GM21423 (cell line): ENCODE measurements around the gene HEPHL1.
A peak's percentile ranks its signal among the peaks of the same experiment; 100 is the strongest.
"Not testable (repeated sequence)": the region's sequence is repeated elsewhere in the genome, so short reads cannot be mapped to it uniquely, and the experiment has no call there.

ENCODE experiments used
- ATAC-seq: cut with Tn5 transposase; IDR thresholded peaks from one replicate; pipeline ENCODE4 v1.9.1; 2021; ENCODE audit warnings: mild to moderate bottlenecking, moderate library complexity; ENCODE audit not compliant: unreplicated experiment

HEPHL1 gene

DNA sequence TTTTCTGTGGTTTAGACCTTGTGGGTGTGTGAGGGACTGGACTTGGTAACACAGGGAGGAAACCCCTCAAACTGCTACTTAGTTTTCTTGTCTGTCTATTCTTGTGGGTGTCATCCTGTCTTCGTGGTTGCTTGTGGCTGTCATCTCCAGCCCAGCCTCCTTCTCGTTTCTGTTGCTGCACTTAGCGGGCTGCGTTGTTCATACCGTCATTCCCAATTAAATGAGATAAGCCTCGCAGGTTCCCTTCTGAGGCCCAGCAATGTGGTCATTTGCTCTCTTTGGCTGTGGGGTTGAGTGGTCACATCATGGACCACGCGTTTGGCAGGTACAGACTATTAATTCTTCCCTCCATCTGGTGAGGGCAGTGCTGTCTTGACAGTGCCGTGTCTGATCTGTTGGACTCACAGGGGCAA, 126.3 kb downstream of the HEPHL1 start:
- ATAC-seq, result peak; percentile 33

DNA sequence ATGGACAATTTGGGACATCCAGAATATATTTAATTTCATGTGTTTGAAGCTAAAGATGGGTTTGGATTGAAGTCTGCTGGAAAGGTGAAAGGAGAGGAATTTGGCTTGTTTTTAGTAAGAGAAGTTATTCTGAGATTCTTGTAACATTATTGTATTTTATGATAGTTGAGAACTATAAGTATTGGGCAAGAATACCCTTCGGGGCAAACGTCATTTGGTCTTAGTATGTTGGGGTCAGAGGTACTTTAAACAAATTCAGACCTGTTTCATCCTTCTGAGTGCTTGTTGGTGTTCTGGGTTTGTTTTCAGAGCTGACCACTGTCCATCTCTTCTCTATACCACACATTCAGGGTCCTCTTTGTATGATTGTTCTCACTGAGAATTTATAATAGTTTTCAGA, 127.0 kb downstream of the HEPHL1 start:
- no peak for ATAC-seq

DNA sequence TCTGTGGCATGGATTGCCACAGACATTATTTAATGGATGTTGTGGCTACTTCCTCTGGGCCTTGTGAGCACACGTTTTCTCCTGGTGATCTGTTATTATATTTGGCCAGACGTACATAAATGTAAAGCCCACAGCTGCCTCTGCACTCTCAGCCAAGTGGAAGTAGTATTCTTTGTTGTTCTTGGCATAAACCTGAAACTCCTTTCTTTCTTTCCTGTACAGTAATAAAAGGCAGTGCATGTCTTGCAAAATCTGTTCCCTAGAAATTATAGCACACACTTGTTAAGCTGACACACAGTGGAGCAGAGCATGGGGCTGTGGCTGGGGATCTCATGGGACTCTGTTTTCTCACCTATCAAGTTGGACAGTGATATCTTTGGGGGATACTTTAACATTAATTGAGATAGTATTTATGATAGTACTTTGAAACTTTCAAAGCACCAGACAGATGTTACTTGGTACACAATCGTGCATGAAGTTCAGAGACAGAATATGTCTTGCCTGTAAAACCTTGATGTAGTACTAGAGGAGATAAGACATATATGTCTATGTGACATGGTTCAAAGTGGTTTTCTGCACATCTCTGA, 128.4 kb downstream of the HEPHL1 start:
- no peak for ATAC-seq

DNA sequence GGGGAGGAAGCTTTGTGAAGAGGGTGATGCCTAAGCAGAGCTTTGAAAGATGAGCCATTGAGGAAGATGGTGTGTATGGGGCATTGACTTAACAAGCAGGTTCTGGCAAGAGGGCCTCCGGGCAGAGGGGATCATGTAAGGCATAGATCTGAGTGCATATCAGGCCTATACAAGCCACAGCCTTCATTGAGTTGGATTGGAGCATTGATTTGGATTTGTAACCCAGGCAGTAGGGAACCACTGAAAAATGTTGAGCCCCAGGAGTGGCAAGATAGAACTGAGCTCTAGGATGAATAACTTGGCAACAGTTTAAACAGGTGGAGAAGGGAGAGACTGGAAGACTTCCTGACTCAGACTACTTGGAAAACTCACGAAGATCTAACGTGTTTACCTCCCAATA, 128.9 kb downstream of the HEPHL1 start:
- ATAC-seq, result no peak

DNA sequence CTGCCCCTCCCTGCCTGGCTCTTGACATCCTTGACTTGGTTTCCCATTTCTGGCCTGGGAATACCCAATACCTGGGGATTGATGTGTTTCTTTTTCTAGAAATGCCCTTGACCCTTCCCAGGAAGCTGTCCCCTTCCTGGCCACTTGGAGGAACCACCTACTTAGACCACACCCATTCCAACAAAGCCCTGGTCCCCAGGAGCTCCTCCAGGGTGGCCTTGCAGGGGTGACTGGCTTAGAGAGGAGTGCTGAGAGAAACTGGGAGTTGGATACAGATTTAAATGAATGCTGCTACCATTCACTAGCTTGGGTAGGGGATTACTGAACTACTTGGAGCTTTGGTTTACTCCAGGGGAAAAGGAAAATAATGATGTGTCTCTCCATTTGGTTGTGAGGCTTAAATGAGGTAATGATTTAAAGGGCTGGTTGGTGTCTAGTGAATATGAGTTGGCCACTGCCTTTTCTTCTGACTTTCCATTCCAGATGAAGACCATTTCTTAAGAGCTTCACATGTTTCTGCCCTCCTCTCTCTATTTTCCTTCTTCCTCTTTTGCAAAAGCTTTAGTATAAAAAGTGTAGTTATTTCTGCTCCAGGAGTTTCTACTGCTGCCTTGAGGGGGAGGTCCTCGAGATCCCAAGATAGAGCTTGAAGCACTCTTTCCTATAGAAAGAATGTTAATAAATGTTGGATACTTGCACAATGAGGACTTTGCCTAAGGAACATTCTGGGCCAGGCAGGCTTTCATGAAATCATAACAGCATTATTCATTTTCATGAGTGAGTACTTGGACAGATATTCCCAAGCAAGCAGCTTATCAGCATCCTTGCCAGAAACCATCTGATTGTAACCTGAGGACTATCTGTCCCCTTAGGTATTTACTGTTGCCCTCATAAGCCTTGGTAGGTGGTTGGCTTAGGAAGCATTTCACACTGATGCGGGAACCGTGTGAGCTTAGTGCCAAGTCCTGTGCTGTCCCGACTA, 129.8 kb downstream of the HEPHL1 start:
- no peak for ATAC-seq

DNA sequence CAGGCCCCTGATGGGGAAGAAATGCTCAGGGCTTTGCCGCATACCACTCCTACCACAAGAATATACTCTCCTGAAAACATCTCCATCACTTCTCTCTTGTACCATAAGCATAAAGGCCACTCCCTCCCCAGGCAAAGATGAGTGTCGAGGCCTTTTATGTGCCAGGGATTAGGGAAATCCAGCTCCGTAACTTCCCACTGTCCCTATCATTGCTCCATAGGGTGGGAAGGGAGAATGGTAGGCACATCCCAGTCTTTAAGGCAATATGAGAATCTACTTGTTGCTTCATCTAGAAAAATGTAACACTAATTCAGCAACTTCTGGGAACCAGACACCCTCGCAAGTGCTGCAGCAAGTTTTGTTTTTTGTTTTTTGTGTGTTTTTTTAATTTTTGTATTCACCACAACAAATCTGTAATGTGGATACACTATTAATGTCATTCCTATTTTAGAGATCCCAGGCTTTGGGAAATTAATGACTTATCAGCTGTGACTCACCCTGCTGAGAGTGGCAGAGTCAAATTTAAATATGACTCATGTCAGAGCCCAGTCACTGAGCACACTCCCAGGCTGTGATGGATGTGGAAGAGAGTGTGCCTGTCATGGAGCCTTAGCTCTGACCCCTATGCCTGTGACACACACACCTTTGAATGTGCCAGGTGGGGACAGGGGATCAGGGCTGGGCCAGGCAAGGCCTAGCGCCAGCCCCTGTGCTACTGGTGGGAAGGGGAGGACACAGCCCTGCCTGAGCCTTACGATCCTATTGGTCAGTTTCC, 130.9 kb downstream of the HEPHL1 start:
- ATAC-seq, result peak; percentile 62

DNA sequence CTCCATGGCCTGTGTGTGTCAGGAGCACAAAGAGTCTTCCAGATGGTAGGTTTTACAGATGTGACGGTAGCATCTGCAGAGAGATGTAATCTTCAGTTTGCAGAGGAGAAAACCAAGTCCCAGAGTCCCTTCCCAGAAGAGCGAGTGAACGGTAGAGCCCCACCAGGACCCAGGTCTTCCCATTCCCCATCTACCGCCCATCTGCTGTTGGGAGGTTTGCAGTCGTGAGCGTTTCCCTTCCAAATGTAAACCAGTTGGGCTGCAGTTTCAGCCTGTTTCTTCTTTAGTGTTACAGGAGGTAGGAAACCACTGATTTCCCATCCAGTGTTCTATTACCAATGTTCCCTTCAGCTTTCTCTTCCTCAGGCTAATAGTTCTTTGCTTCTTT, 131.5 kb downstream of the HEPHL1 start:
- ATAC-seq, result no peak

DNA sequence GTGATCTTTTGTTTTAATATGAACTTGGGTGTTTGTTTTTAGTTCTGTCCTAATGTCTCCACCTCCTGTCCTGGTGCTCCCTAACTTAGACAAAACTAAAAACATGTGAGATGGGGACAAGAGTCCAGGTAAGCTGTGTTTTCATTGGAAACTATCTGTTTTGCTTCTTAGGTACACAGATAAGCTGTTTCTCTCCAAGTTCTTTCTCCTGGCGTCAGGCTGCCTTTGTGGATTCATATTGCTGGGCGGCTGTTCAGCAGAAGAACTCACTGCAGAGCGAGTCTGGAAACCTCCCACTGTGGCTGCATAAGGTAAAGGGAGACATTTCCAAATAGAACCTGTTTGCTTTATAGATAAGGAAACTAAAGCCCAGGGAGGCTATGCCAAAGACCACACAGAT, 132.2 kb downstream of the HEPHL1 start:
- no peak for ATAC-seq

DNA sequence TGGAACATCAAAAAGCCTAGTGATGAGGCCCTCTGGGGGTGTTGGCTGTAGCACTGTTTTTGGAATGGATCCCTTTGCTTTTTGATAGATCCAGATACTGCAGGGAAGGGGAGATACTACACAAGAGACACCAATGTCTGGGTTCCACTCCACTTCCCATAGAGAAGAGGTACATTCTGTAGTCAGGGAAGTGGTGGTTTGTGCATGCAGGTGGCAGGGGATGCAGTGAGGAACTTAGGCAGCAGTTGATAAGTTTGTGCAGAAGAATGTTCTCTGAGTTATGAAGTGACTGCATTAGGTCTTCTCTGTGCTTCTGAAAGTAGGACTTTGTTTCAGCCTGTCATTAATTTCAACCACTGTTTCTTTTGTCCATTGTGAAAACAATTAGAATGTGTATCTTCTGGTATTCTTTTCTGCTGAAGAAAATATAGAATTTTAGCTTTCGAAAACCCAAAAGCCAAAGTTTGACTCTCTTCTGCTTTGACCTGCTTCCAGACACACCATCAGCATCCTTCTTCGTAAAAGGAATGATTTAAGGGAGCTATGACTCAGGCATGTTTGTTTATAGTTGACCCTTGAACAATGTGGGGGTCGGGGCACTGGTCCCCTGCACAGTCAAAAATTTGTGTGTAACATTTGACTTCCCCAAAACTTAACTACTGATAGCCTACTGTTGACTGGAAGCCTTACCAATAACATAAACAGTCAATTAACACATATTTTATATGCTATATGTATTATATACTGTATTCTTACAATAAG, 133.1 kb downstream of the HEPHL1 start:
- ATAC-seq, result no peak

DNA sequence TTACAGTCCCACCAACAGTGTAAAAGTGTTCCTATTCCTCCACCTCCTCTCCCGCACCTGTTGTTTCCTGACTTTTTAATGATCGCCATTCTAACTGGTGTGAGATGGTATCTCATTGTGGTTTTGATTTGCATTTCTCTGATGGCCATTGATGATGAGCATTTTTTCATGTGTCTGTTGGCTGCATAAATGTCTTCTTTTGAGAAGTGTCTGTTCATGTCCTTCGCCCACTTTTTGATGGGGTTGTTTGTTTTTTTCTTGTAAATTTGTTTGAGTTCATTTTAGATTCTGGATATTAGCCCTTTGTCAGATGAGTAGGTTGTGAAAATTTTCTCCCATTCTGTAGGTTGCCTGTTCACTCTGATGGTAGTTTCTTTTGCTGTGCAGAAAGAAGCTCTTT, 136.2 kb downstream of the HEPHL1 start:
- not testable (repeated sequence) for ATAC-seq
